Measurements from ENCODE around the gene ZNF232. TPM values are rescaled to one million over a fixed set of nuclear protein-coding genes. Genes with fewer than 3 reads are reported as not detected.
"Not testable (repeated sequence)": the region's sequence is repeated elsewhere in the genome, so short reads cannot be mapped to it uniquely, and the experiment has no call there.

Gene ZNF232
- polyA plus RNA-seq, 2 of the 4 experiments (the other 2 are of a cell fraction): 5.1 TPM

DNA sequence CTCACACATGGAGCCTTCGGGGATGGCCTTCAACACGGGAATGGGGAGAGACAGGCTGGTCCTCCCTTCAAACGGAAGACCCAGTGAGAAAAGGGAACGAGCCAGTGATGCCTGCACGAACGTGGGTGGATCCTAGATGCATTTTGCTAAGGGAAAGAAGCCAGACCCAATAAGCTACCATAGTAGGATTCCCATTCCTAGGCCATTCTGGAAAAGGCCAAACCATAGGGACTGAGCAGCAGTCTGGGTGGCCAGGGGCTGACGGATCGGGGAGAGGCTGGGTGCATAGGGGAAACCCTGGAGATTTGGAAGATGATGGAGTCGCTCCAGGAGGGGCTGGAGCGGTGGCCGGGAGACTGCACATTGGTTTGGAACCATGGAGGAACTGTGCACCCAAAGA, 22.9 kb upstream of the ZNF232 start:
- H3K4me2 ChIP-seq; H3K4me3 ChIP-seq; H3K27ac ChIP-seq; CTCF ChIA-PET; ATAC-seq; DNase-seq (ENCODE audit: low read depth in 1 of 2, low spot score in 1 of 2); POLR2A ChIA-PET; FAIRE-seq; H3K4me1 ChIP-seq: not testable (repeated sequence)
- WGBS (ENCODE audit: missing lambda C conversion rate): 53% methylated on average over 11 of the region's 11 CpGs
- peaks cover 12% of the 10 kb centered on the region; the same call in 1 of the 3 replicates for H3K9me3 ChIP-seq

- 51% methylated on average over 8 of the region's 8 CpGs for WGBS (ENCODE audit: missing lambda C conversion rate)
- CTCF ChIA-PET, FAIRE-seq: not testable (repeated sequence)
Measured at GRCh38 chr17:5133961-5134360, 22.3 kb upstream of the ZNF232 start.

DNA sequence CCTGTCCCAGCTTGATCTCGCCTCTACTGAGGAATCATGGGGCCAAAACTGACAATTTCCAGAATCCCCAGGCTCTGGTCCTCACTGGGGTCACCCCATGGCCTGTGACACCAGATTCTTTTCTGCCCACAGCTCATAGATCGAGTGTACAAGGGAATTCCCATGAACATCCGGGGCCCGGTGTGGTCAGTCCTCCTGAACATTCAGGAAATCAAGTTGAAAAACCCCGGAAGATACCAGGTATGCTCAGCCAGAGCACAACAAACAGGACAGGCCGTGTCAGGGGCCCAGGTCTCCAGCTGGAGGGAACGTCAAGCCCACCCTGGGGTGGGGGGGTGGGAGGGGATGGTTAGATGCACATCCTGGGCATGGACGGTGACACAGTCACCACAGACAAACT, 21.6 kb upstream of the ZNF232 start:
- POLR2A ChIA-PET: no interaction called here
- Histone ChIP-seq H3K27ac (no peak overlapping the region), H3K9me3 (peaks cover 7% of the 10 kb centered on the region; the same call in 1 of the 3 replicates), H3K4me3 (no peak overlapping the region), H3K4me1 (no peaks in the 10 kb centered on the region), H3K4me2 (no peak overlapping the region)
- TF ChIP-seq KDM5A (IDR thresholded peaks at IDR 0.05): no peak
- TF ChIP-seq ZC3H11A (IDR thresholded peaks at IDR 0.05): no peak
- TF ChIP-seq HDAC2 (IDR thresholded peaks at IDR 0.05): no peak
- TF ChIP-seq ZFP36 (IDR thresholded peaks at IDR 0.05; ENCODE audit: borderline replicate concordance, partially characterized antibody): no peak
- no peak for TF ChIP-seq CBX8 (IDR thresholded peaks at IDR 0.05)
- TF ChIP-seq FOSB (CRISPR knock-in tag; IDR thresholded peaks at IDR 0.05): no peak
- TF ChIP-seq BHLHE40 (IDR thresholded peaks at IDR 0.05; ENCODE audit: low read depth, low read length): no peak
- TF ChIP-seq HOXB5 (CRISPR knock-in tag; IDR thresholded peaks at IDR 0.05): no peak
- no peak for TF ChIP-seq CTCF (IDR thresholded peaks at IDR 0.05)
- TF ChIP-seq KDM1A (IDR thresholded peaks at IDR 0.05; ENCODE audit: low read depth): no peak
- TF ChIP-seq FOXS1 (CRISPR knock-in tag; IDR thresholded peaks at IDR 0.05): no peak
- TF ChIP-seq RAD21 (conservative IDR thresholded peaks at IDR 0.05 in 1 of 2, IDR thresholded peaks at IDR 0.05 in 1 of 2): no peak
- TF ChIP-seq RCOR1 (IDR thresholded peaks at IDR 0.05; ENCODE audit: low read depth, low read length): no peak
- TF ChIP-seq ZNF302 (CRISPR knock-in tag; IDR thresholded peaks at IDR 0.05): no peak
- no peak for TF ChIP-seq MYC (IDR thresholded peaks at IDR 0.05; ENCODE audit: borderline replicate concordance, low read length)
- no peak for TF ChIP-seq CHD2 (IDR thresholded peaks at IDR 0.05; ENCODE audit: low read length, partially characterized antibody)
- ATAC-seq (no peak), FAIRE-seq (no peak), DNase-seq (ENCODE audit: low read depth in 1 of 2, low spot score in 1 of 2) (no peak)
- CTCF ChIA-PET: interaction anchor here (1.2 kb wide), 1 partner anchor 21 kb away, joined by 4 read pairs; the partner anchor contains the start of gene ZNF232
- 51% methylated on average over 7 of the region's 8 CpGs for WGBS (ENCODE audit: missing lambda C conversion rate)

More at GRCh38 chr17:5133961-5134360, 22.3 kb upstream of the ZNF232 start:
- H3K4me2 ChIP-seq; DNase-seq (ENCODE audit: low read depth in 1 of 2, low spot score in 1 of 2); ATAC-seq; H3K4me3 ChIP-seq; POLR2A ChIA-PET; H3K27ac ChIP-seq; H3K4me1 ChIP-seq: not testable (repeated sequence)
- peaks cover 10% of the 10 kb centered on the region; the same call in 1 of the 3 replicates for H3K9me3 ChIP-seq

DNA sequence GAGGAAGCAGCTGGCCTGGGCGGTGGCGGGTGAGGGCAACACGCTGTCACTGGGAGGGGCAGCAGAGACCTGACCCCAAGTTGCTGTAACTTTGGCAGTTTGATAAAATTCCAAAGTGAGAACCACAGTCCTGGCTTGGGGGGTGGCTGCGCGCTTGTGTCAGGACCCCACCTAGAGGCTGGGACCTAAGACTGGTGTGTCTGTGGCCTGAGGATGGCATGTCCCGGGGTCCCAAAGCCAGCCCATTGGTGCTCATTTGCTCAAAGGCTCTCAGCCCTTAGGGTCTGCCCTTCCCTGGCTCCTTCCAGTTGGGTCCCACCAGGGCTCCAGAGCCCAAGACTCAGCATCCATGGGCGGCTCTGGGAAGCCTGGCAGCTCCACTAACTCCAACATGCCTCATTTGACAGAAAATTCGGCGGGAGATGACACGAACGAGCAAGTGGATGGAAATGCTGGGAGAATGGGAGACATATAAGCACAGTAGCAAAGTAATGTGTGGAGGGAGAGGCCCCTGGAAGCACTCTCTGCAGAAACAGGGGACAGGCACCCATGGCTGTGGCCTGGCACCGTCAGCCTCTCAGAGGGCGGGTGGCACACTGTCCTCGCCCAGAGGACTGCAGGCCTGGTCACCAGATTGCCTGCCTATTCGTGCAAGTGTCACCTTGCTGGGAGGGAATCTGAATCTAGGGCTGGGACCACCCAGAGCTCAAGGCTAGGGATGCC, 21.0 kb upstream of the ZNF232 start:
- ATAC-seq; POLR2A ChIA-PET; DNase-seq (ENCODE audit: low read depth in 1 of 2, low spot score in 1 of 2); H3K9me3 ChIP-seq; H3K4me3 ChIP-seq; FAIRE-seq; H3K4me1 ChIP-seq; H3K4me2 ChIP-seq; H3K27ac ChIP-seq: not testable (repeated sequence)
- WGBS (ENCODE audit: missing lambda C conversion rate): 58% methylated on average over 15 of the region's 15 CpGs
- CTCF ChIA-PET: interaction anchor here (1.2 kb wide), 1 partner anchor 21 kb away, joined by 4 read pairs; the partner anchor contains the start of gene ZNF232

DNA sequence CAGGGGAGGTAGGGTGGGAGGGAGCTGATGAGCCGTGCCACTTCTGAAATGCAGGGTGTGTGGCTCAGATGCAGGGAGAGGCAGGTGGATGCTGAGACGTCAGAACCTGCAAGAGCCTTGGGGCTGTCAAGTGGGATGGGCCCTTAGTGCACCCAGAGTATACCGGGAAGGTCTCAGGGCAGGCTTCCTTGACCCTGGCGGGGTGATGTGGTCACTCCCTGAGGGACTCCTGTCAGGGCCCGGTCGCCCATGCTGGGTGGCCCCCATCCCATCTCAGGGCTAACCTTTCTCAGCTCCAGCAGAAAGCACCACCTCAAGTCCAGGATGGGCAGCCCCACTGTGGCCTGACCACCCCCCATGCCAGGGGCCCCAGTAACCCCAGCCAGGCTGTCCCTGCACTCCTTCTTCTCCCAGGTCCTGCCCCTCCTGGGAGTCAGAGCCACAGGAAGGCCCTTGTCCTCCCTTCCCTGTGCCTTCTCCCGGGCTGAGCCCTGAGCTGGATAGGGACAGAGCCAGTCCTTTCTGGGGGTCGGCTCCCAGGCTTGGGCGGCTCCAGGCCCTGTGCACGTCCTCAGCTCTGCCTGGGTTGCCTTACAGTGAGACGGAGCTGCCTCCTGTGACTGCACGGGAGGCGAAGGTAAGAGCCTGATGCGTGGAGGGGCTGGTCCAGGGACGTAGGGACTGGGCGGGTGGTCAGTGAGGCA, 20.3 kb upstream of the ZNF232 start:
- FAIRE-seq; DNase-seq (ENCODE audit: low read depth in 1 of 2, low spot score in 1 of 2); ATAC-seq; H3K27ac ChIP-seq; H3K9me3 ChIP-seq; POLR2A ChIA-PET; H3K4me3 ChIP-seq; H3K4me2 ChIP-seq; H3K4me1 ChIP-seq: not testable (repeated sequence)
- CTCF ChIA-PET: interaction anchor here (1.2 kb wide), 1 partner anchor 20 kb away, joined by 4 read pairs; the partner anchor contains the start of gene ZNF232
- WGBS (ENCODE audit: missing lambda C conversion rate): 60% methylated on average over 13 of the region's 16 CpGs

All from A549 (cell line).